ENCODE results near the gene HAPLN2. TPM values are rescaled to one million over a fixed set of nuclear protein-coding genes. Genes with fewer than 3 reads are reported as not detected.

HAPLN2 gene
- polyA plus RNA-seq, 1 donor (not counting 4 experiments of a cell fraction or from before 2014, with no cell fraction given) = not detected

DNA sequence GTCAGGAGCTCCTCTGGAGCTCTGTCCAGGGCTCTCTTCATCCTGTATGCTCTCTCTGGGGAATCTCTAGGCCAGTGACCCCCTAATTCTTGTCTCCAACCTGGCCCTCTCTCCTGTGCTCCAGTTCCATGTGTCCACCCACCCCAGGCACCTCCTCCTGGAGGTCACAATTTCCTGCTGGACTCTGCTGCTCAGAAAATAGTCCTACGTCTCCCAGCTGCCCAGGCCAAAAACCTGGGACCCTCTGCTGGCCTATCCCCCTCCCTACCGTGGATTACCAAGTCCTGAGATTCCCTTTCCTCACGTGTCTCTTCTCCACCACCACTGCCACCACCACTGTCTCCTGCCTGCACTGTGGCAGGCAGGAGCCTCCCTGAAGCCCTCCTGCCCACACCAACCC, 46.3 kb downstream of the HAPLN2 start:
- dilution Hi-C loops (cut with MboI; ENCODE audit: extremely low pct_ligation_motif_present, low sequenced_read_pairs) = no loop called here
- Histone ChIP-seq H3K4me1 (ENCODE audit: control insufficient read depth, extremely low read depth, insufficient read depth, low read length) (peaks cover 11% of the 10 kb centered on the region), H3K27ac (ENCODE audit: control insufficient read depth, insufficient read depth, low read length) (no peak overlapping the region)

DNA sequence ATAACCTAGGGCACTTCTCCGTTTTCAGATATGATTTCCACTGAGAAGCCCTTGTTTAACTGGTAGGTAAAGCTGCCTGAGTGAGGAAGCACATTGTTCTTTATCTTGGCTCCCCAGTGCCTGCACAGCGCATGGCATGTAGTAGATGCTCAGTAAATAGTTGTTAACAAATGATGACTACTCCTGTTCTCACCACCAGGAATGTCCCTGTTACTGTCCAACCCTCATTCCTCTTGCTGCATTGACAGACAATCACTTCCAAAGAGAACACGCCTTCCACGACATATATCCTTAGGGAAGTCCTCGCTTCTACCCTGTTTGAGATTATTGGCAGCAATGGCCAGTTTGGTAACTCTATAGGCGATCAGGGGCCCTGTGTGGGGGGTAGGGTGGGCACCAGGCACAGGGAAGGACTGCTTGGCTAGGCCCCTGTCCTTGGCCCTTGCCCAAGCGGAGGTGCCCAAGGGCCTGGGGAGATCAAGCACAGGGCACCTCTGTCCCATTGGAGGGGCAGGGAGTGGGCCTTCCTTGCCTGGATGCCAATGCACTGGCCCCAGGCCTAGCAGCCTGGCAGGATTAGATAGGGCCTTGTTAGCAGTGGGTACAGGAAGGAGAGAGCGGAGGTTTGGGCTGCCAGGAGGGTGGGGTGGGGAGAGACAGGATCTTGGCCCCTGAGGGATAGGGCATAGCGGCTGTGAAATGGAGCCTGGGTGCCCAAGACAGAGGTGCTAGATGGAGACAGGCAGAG, 47.8 kb downstream of the HAPLN2 start:
- Histone ChIP-seq H3K79me2 (ENCODE audit: control insufficient read depth, insufficient read depth, low read length) (no peaks in the 10 kb centered on the region), H3K9me1 (ENCODE audit: control insufficient read depth, extremely low read depth, insufficient read depth, low read length) (no peaks in the 10 kb centered on the region), H3K36me3 (ENCODE audit: control insufficient read depth in 2 of 2, extremely low read depth in 1 of 2, insufficient read depth in 2 of 2, low read length in 2 of 2) (no peaks in the 10 kb centered on the region), H3K4me2 (ENCODE audit: control insufficient read depth, extremely low read depth, insufficient read depth, low read depth, low read length) (no peak overlapping the region), H3K4me3 (ENCODE audit: control insufficient read depth in 2 of 3, extremely low read depth in 1 of 3, insufficient read depth in 2 of 3, low read depth in 1 of 3, low read length in 3 of 3) (no peak overlapping the region), H3K9me3 (ENCODE audit: control insufficient read depth, low read depth, low read length) (no peaks in the 10 kb centered on the region), H2AFZ (ENCODE audit: control insufficient read depth, low read length) (no peak overlapping the region), H4K20me1 (ENCODE audit: control insufficient read depth, extremely low read depth, insufficient read depth, low read length) (no peaks in the 10 kb centered on the region), H3K4me1 (ENCODE audit: control insufficient read depth, extremely low read depth, insufficient read depth, low read length) (peaks cover 1% of the 10 kb centered on the region), H3K9ac (ENCODE audit: control insufficient read depth, extremely low read depth, insufficient read depth, low read length) (no peak overlapping the region), H3K27me3 (ENCODE audit: control insufficient read depth, extremely low read depth, insufficient read depth, low read length) (peaks cover 14% of the 10 kb centered on the region), H3K27ac (ENCODE audit: control insufficient read depth, insufficient read depth, low read length) (no peak overlapping the region)
- dilution Hi-C loops (cut with MboI; ENCODE audit: extremely low pct_ligation_motif_present, low sequenced_read_pairs) = no loop called here
- DNase-seq (ENCODE audit: low read depth, low spot score) (no peak), FAIRE-seq (no peak)
- TF ChIP-seq EZH2 (IDR thresholded peaks at IDR 0.05; ENCODE audit: low read length) = no peak
- TF ChIP-seq, protein P1, sequence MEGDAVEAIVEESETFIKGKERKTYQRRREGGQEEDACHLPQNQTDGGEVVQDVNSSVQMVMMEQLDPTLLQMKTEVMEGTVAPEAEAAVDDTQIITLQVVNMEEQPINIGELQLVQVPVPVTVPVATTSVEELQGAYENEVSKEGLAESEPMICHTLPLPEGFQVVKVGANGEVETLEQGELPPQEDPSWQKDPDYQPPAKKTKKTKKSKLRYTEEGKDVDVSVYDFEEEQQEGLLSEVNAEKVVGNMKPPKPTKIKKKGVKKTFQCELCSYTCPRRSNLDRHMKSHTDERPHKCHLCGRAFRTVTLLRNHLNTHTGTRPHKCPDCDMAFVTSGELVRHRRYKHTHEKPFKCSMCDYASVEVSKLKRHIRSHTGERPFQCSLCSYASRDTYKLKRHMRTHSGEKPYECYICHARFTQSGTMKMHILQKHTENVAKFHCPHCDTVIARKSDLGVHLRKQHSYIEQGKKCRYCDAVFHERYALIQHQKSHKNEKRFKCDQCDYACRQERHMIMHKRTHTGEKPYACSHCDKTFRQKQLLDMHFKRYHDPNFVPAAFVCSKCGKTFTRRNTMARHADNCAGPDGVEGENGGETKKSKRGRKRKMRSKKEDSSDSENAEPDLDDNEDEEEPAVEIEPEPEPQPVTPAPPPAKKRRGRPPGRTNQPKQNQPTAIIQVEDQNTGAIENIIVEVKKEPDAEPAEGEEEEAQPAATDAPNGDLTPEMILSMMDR (optimal IDR thresholded peaks at IDR 0.05 in 1 of 3, IDR thresholded peaks at IDR 0.05 in 1 of 3, conservative IDR thresholded peaks at IDR 0.05 in 1 of 3; ENCODE audit: extremely low read depth in 1 of 3, insufficient read depth in 2 of 3, low read length in 3 of 3) = no peak

More for the DNA sequence above, 46.3 kb downstream of the HAPLN2 start:
- TF ChIP-seq EZH2 (IDR thresholded peaks at IDR 0.05; ENCODE audit: low read length) = no peak
- TF ChIP-seq, protein P1 (optimal IDR thresholded peaks at IDR 0.05 in 1 of 3, IDR thresholded peaks at IDR 0.05 in 1 of 3, conservative IDR thresholded peaks at IDR 0.05 in 1 of 3; ENCODE audit: extremely low read depth in 1 of 3, insufficient read depth in 2 of 3, low read length in 3 of 3) = no peak
- Histone ChIP-seq H3K9ac (ENCODE audit: control insufficient read depth, extremely low read depth, insufficient read depth, low read length) (no peak overlapping the region), H3K4me2 (ENCODE audit: control insufficient read depth, extremely low read depth, insufficient read depth, low read depth, low read length) (no peak overlapping the region), H3K27me3 (ENCODE audit: control insufficient read depth, extremely low read depth, insufficient read depth, low read length) (peaks cover 6% of the 10 kb centered on the region), H3K9me1 (ENCODE audit: control insufficient read depth, extremely low read depth, insufficient read depth, low read length) (no peaks in the 10 kb centered on the region), H3K36me3 (ENCODE audit: control insufficient read depth in 2 of 2, extremely low read depth in 1 of 2, insufficient read depth in 2 of 2, low read length in 2 of 2) (no peaks in the 10 kb centered on the region), H3K4me3 (ENCODE audit: control insufficient read depth in 2 of 3, extremely low read depth in 1 of 3, insufficient read depth in 2 of 3, low read depth in 1 of 3, low read length in 3 of 3) (no peak overlapping the region), H3K79me2 (ENCODE audit: control insufficient read depth, insufficient read depth, low read length) (no peaks in the 10 kb centered on the region), H2AFZ (ENCODE audit: control insufficient read depth, low read length) (no peak overlapping the region), H3K9me3 (ENCODE audit: control insufficient read depth, low read depth, low read length) (no peaks in the 10 kb centered on the region), H4K20me1 (ENCODE audit: control insufficient read depth, extremely low read depth, insufficient read depth, low read length) (no peaks in the 10 kb centered on the region)
- FAIRE-seq (no peak), DNase-seq (ENCODE audit: low read depth, low spot score) (no peak)

Measured in keratinocyte (primary cell).